ENCODE data around the gene UBTD2. TPM values are rescaled to one million over a fixed set of nuclear protein-coding genes. Genes with fewer than 3 reads are reported as not detected.

The UBTD2 gene
- total RNA-seq, 4 donors from 2014 or later = 6.1 to 108 (median 32.2) TPM

GRCh38 chr5:172187118-172188032, 96.2 kb downstream of the UBTD2 start:
- Histone ChIP-seq H3K27me3 (no peaks in the 10 kb centered on the region), H3K27ac (peak overlapping the region; percentile 71 to 84), H3K4me1 (no peaks in the 10 kb centered on the region), H3K4me3 (peak overlapping the region; percentile 67 to 77), H3K36me3 (no peaks in the 10 kb centered on the region), H3K9me3 (no peaks in the 10 kb centered on the region)
- intact Hi-C loops (cut with DNase I; ENCODE audit: low total_unique reads) = loop anchor here (5.0 kb wide), 1 partner anchor 80 kb away; no protein-coding TSS in a partner anchor
- no peak for TF ChIP-seq POLR2A (IDR thresholded peaks at IDR 0.05)
- TF ChIP-seq CTCF (IDR thresholded peaks at IDR 0.05) = no peak
- peak; percentile 45 to 46 for DNase-seq

- DNase-seq = no peak
- Histone ChIP-seq H3K9me3 (no peaks in the 10 kb centered on the region), H3K27me3 (no peaks in the 10 kb centered on the region), H3K36me3 (no peaks in the 10 kb centered on the region), H3K4me1 (no peaks in the 10 kb centered on the region), H3K4me3 (no peak overlapping the region), H3K27ac (no peak overlapping the region)
- intact Hi-C loops (cut with DNase I; ENCODE audit: low total_unique reads) = loop anchor here (5.0 kb wide), 1 partner anchor 79 kb away; no protein-coding TSS in a partner anchor
- no peak for TF ChIP-seq CTCF (IDR thresholded peaks at IDR 0.05)
- no peak for TF ChIP-seq POLR2A (IDR thresholded peaks at IDR 0.05)
These were observed 97.4 kb downstream of the UBTD2 start for GRCh38 chr5:172186114-172186695.

- H3K4me3 ChIP-seq = no peak overlapping the region
These were observed 98.5 kb downstream of the UBTD2 start for GRCh38 chr5:172185096-172185461.

GRCh38 chr5:172183881-172184280, 99.7 kb downstream of the UBTD2 start:
- Histone ChIP-seq H3K4me3 (no peak overlapping the region), H3K27me3 (no peaks in the 10 kb centered on the region), H3K36me3 (no peaks in the 10 kb centered on the region), H3K27ac (no peak overlapping the region), H3K9me3 (no peaks in the 10 kb centered on the region), H3K4me1 (no peaks in the 10 kb centered on the region)
- no peak for TF ChIP-seq POLR2A (IDR thresholded peaks at IDR 0.05)
- TF ChIP-seq CTCF (IDR thresholded peaks at IDR 0.05) = no peak
- DNase-seq = no peak
- intact Hi-C loops (cut with DNase I; ENCODE audit: low total_unique reads) = no loop called here

More at GRCh38 chr5:172185096-172185461, 98.5 kb downstream of the UBTD2 start:
- no peaks in the 10 kb centered on the region for H3K9me3 ChIP-seq
- H3K36me3 ChIP-seq = no peaks in the 10 kb centered on the region
- intact Hi-C loops (cut with DNase I; ENCODE audit: low total_unique reads) = loop anchor here (5.0 kb wide), 1 partner anchor 78 kb away; no protein-coding TSS in a partner anchor
- TF ChIP-seq CTCF (IDR thresholded peaks at IDR 0.05) (no peak), POLR2A (IDR thresholded peaks at IDR 0.05) (no peak)
- H3K4me1 ChIP-seq = no peaks in the 10 kb centered on the region
- H3K27ac ChIP-seq = no peak overlapping the region
- H3K27me3 ChIP-seq = no peaks in the 10 kb centered on the region
- DNase-seq = no peak

GRCh38 chr5:172182291-172182690, 101.3 kb downstream of the UBTD2 start:
- DNase-seq = no peak
- Histone ChIP-seq H3K9me3 (no peaks in the 10 kb centered on the region), H3K27me3 (no peaks in the 10 kb centered on the region), H3K4me1 (no peaks in the 10 kb centered on the region), H3K36me3 (no peaks in the 10 kb centered on the region), H3K4me3 (no peak overlapping the region), H3K27ac (no peak overlapping the region)
- TF ChIP-seq POLR2A (IDR thresholded peaks at IDR 0.05) (no peak), CTCF (IDR thresholded peaks at IDR 0.05) (no peak)
- intact Hi-C loops (cut with DNase I; ENCODE audit: low total_unique reads) = no loop called here
